ENCODE results near the gene EXOG. TPM values are rescaled to one million over a fixed set of nuclear protein-coding genes. Genes with fewer than 3 reads are reported as not detected.

Gene EXOG
- total RNA-seq, 1 donor from 2014 or later, result 18.9 TPM

DNA sequence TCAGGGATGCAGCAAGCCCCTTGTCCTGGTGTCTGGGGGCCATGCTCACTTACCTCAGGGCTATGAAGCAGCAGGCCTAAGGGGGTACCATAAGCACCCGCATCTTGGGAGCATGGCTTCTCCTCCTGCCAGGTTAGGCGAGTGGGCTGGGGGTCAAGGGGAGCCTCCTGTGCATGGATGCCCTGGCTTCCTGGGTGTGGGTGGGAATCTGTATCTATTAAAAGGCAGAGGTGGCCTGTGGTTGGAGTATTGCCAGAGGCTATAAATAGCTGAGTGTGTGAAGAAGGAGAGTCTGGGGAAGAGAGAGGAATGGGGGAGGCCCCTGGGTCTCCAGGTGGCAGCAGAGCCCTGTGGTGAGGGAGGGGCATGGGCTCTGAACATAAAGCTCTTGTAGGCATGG is 22.9 kb upstream of the EXOG start:
- no peak for DNase-seq

DNA sequence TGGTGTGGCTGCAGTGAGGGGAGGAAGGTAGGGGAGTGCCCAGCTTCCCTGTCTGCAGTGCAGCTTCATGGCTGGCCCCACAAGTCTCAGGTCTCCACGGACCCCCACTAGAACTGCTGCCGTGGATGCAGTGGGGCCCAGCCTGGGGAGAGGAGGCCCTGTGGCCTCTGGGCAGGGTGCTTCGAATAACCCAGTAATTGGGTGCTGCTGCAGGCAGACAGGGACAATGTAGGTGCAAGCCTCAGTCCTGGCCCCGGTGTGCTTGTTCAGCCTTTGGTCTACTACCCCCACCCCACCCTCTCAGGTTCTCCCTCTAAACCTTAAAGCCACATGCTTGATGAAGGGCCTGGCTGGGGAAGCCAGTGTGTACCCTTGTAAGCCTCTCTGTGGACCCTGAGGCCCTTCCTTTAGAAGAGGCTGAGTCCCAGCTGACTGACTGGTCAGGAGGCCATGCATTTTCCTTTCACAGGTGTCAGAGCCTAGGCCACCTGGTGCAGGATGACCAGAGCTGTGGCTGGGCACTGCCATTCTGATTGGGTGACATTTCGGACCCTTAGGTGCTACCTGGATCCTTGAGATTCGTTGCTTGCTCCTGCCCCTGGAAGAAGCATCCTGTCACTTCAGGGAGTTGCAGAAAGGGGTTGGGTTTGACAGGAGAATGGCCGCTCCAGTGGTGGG is 21.1 kb upstream of the EXOG start:
- DNase-seq, result no peak

DNA sequence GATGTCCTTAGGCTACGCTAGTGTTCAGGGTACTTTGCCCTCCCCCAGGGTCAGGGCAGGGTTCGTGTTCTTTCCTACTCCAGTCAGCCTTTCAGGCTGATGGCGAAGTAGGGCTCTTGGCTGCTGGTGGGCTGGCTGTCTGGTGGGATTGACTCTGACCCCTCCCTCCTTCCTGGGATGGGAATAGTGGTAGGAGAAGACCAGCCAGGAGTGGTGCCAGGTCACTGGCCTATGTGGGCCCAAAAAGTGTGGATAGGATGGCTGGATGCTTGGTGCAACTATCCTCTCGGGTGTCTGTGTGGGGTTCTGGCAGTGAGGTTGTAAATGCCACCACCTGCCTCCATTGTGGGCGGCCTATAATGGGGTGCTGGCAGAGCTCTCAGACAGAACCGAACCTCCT is 20.4 kb upstream of the EXOG start:
- DNase-seq, result no peak

DNA sequence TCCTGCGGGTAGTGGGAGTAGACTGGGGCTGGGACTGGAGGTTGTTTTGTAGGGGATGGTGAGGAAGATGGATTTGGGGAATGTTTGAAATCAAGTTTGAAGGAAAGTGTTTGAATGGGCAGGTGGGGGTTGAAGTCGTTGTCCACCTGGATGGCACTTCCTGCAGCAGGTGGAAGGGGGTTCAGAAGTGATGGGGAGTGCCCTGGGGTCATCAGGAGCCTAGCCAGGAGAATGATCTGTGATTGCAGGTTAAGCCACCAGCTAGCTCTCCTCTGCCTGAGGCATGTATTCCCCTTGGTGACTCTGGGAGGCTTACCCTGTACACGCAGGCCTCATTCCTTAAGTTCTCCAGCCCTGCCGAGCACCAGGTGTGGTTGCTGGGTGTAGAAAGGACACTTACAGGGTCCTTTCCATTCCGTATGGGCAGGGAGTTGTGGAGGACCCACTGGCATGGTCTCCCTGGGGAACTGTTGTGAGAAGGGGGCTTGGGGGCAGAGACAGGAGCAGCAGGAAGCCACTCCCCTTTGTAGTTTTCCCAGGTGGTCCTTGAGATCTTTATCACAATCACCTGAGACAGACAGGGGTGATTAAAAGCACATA is 19.9 kb upstream of the EXOG start:
- DNase-seq, result no peak

DNA sequence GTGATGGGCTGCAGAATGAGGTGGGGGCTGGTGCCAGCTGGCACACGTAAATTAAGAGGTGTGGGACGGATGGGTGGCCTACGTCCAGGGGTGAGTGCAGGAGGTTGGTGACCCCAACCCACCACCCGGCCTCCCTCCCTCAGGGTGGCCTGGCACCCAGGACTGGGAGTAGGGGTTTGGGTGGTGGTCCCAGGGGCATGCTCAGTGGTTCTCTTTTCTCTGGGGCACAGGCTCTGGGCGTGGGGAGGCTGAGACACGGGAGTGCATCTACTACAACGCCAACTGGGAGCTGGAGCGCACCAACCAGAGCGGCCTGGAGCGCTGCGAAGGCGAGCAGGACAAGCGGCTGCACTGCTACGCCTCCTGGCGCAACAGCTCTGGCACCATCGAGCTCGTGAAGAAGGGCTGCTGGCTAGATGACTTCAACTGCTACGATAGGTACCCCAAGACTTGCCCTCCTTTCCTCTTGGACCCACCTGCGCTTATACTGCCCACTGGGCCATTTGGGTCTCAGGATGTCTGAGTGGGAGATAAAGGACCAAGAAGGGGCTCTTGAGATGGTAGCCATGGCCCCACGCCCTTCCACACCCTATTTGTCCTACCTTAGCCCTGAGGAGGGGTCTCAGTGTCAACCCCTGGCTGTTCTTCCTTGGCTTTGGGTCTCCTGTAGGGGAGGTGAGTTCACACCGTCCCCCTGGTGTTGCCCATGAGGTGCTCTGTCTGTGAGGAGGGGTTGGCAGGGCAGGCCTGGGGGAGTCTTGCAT is 18.9 kb upstream of the EXOG start:
- DNase-seq, result no peak

DNA sequence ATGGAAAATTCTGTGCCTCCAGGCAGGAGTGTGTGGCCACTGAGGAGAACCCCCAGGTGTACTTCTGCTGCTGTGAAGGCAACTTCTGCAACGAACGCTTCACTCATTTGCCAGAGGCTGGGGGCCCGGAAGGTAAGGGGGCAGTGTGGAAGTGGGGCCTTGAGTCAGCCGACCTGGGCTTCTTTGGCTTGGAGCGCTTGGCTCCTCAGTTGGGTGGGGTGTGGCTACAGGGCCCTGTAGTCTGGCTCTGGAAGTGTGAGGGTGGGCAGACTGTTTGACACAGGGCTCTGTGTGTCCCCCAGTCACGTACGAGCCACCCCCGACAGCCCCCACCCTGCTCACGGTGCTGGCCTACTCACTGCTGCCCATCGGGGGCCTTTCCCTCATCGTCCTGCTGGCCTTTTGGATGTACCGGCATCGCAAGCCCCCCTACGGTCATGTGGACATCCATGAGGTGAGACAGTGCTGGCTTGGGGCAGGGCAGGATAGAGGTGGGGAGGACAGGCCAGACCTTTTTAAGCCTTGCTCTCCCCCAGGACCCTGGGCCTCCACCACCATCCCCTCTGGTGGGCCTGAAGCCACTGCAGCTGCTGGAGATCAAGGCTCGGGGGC is 18.2 kb upstream of the EXOG start:
- no peak for DNase-seq

DNA sequence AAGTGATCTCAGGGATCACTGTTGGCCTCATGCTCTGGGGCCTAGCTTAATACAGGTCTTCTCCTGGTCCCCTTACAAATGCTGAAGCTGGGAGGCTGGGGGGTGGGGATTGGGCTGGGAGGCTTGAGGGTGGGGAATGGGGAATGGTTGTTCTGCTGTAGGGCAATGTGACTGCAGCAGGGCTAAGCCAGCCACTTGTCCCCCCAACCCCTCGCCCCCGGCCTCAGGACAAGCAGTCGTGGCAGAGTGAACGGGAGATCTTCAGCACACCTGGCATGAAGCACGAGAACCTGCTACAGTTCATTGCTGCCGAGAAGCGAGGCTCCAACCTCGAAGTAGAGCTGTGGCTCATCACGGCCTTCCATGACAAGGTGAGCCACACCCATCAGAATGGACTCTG is 17.2 kb upstream of the EXOG start:
- no peak for DNase-seq

DNA sequence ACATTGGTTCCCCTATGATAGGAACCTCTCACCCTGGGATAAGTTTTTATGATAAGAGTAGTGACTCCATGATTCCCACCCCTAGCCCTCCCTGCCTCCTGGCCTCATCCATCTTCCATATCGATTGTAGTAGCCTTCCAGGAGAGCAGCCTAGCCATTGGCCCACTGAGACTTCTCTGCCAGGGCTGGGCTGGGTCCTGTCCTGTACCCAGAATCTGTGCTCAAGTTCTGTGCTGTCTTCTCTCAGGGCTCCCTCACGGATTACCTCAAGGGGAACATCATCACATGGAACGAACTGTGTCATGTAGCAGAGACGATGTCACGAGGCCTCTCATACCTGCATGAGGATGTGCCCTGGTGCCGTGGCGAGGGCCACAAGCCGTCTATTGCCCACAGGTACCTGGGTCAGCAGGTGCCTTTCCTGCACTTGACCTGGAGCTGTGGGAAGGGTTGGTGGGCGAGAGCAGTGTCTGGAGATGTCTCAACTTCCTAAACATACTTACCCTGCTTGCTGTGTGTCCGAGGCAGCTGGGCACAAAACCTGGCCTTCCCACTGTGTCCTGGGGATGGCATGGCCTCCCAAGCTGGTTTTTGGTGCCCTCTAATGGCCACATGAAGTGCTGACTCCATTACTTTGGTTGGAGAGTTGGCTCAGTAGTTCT is 16.6 kb upstream of the EXOG start:
- DNase-seq, result peak; percentile 32

DNA sequence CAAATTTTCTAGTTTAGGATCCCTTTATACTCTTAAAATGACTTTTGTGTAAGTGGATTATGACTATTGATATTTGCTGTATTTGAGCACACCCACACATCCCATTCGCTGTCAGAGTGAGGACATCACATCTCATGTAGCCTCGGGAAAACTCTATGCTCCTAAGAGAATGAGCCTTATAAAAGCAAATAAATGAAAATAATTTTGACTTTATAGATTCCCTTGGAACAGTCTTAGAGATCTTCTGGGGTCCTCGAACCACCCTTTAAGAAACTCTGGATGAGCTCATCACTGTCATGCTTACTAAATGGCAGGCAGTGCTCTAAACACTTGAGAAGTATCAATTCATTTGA is 16.1 kb upstream of the EXOG start:
- no peak for DNase-seq

DNA sequence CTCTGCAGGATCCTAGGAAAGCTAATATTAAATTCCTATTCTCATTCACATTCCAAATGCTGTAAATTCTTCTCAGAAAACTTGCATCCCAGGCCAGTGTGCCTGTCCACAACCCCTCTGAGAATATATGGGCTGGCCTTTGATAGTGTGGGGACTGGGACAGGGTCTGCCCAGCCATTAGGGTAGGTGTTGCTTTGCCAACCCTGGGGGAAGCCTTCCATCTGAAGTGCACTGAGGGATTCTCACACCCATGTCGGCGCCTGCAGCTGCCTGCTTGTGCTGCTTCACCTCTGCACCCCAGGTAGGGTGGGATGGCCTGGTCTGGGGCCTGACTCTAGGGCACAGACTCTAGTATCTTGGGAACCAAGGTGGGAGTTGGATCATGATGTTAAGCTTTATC is 15.2 kb upstream of the EXOG start:
- DNase-seq, result no peak

DNA sequence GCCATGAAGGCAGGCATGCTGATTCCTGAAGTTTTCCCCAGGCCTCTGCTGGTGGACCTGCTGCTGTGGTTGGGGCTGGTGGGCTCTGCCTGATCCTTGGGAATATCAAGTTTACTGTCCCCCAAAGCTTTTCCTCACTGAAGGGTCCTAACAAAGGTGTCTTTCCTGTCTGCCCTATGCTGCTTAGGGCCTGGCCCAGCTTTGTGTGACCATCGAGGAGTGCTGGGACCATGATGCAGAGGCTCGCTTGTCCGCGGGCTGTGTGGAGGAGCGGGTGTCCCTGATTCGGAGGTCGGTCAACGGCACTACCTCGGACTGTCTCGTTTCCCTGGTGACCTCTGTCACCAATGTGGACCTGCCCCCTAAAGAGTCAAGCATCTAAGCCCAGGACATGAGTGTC is 13.2 kb upstream of the EXOG start:
- DNase-seq, result no peak

DNA sequence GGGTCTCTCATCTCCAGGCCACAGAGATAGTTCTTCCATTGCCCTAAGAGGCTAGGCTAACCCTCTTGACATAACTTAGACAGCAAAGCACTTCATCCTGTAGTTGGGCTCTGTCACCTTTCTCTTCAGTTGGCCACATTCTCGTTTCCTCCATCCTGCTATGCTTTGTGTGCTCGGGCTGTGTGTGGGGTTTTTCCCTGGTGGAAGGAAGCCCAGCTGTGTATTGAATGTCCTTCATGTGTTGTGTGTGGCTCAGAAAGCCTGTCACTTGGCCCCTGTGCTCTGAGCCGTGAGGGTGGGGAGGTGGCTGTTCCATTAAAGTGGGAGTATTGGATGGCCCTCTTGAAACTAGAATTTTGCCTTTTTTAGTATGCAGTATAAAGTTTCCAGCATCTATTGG is 8.8 kb upstream of the EXOG start:
- DNase-seq, result no peak

DNA sequence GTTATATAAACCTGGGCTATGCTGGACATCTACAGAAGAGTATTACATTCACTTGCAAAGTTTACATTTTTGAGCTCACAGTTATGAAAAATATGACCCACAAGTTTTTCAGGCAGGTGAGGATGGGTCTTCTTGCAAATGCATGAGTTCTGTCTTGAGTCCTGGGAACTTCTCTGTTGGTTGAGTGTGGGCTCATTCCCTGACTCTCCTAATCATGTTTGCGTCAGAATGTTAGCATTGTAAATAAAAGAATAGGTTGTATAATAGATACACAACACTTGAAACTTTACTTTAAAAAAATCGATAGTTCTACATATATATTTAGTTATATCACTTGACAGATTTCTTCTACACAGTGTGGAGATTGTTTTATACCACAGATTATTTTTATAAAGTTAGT is 7.2 kb upstream of the EXOG start:
- no peak for DNase-seq

DNA sequence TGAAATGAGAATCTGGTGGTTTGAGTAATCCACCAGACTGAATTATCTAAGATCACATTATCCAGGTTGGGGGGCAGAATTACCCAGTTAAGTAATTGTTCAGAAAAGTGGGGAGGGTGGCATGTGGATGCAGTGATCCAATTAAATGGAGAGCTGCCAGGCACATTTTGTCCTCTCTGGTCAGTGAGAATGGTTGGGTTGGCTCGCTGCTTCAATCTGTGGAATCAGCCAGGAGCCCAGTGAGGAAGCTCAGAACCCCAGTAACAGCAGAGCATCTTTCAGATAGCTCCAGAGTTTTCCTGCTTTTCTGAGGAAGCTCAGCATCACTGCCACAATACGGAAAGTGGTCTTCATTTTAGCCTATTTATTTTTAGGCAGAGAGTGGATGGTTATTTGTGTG is 6.4 kb upstream of the EXOG start:
- DNase-seq, result no peak

DNA sequence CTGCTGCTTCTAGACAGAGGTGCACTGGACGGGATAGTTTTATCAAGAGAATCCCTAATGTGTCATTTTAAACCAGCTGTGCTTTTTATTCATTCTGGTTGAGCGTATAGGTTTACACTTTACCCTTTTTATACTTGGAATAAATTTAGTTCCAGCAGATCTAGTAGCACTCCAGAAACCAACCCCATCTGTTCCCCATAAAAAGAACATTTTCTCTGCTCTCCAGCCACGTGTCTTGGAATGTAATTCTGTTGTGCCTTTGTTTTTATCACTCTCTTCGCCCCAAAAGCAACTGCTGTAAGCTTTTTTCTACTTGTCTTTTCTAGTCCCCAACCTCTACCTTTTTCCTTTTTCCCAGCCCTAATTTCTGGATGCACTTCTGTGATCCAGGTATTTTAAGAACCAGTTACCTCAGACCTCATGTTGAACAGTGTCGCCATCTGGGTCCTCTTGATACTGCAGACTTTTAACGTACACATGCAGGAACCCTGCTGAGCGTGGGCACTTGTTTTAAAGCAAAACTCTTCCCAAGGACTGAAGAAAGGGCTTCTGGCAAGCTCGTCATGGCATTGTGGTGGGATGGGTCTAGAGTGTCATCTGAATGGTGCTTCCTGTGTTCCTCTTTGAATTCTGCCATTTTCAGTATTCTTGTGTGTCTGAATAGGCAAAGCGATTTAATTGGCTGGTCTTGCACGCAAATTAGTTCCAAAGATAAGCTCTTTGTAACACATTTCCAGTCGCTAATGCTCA is 5.7 kb upstream of the EXOG start:
- DNase-seq, result no peak

DNA sequence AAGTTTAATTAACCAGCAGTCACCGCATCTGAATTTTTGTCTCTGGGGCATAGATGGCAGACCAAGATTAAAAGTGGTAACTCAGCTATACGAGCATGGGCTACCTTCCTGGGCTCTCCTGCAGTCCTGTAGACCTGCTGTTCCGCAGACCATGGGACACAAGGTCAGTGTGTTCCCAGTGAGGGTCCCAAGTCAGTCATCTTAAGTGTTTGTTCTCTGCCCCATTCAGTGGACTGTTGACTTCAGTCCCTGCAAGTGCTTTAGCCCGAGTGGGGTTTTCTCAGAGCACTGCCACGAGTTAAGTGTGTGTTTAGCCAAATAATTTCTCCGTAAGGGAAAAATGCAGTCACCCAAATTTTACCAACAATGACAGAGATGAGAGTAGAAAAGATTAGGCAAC is 4.9 kb upstream of the EXOG start:
- DNase-seq, result no peak

DNA sequence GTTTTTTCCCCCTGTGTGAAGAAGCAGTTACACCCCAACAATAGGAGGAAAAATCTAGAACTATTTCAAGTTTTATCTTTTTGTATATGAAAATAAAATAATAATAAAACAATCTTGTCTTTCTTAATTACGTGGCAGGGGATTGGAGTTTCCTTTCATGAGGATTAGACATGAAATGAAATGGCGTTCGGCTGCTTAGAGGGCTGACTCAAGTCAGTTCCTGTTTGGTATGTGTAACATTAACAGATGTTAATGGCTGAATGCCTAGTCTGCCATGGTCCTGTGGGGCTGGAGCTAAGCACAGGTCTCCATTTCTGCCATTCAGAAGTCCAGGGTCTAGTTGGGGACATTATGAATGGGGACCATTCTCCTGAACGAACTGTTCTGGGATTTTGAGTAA is 3.1 kb upstream of the EXOG start:
- no peak for DNase-seq

DNA sequence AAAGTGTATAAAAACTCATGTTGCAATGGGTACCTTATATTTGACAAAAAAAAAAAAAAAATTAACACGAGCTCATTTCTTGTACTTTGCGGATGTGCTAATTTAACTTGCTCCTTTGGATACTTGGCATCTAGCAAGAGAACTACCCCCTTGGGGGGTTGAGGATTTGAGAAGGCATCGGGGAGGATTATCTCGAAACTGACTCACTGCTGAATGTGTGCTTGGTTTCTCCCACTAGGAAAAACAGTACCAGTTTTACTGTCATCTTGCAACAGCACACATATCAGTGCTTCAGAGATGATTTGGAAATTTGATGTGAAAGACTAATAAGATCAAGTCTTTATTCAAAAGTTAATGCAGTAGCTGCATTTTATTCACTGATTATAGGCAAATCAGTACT is 891 bp downstream of the EXOG start:
- DNase-seq, result no peak

DNA sequence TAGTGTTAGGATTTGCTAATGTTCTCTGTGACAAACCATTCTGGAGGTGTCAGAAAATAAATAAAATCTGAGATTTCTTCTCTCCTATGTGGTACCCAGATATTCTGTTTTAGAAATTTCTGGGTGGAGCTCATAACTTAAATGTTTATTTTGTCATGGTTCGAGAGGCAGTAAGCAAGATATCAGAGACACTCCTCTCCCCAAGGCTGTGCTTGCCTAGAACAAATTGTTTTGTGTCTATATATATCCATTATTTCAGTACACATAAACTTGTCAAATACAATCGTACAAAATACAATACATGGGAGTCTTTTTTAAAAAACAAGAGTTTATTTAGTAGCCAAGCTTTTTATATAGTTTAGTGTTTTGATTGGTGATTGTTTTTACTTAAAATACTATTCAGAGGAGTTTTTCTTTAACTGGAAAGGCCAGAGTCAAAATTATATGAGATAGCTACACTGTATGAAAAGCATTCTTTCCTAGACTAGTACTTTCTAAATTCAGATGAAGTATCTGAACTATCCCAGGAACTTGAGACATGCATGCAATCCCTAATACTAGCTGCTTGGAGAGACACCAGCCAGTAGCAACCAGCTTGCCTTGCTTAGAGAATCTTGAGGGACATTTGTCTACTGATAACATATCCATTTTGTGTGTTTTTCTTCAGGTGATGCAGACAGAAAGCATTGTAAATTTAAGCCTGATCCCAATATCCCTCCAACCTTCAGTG is 4.7 kb downstream of the EXOG start:
- no peak for DNase-seq

DNA sequence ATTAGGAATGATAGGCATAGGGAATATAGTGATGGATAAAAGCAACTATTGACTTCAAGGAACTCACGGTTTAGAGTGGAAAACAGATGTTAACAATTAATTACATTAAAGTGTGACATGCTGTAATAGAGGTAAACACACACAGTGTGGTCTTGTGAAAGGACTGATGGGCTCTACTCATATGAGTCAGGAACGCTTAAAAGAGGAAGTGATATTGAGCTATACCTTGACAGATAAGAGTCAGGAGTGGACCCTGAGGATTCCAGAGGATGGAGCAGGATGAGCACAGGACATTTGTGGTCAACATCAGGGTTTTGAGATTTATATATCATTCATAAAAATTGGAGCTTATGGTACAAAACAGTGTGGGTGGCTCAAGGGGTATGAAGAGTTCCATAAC is 11.0 kb downstream of the EXOG start:
- no peak for DNase-seq

DNA sequence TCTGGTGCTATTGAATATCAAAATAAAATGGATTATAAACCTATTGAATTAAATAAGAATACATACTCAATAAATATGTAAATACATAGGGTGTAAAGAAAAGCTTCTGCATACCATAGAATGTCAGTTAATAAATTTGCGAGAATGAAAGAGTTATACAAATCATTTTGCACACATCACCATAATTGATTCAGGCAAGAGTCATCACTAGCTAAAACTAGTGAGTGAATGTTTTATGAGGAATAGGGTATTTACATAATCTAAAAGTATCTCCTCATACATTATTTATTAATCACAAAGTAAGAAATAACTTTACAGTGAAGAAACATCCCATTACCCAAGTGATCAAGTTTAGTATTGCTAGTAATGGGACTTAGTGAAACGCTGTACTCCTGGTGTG is 13.6 kb downstream of the EXOG start:
- no peak for DNase-seq

DNA sequence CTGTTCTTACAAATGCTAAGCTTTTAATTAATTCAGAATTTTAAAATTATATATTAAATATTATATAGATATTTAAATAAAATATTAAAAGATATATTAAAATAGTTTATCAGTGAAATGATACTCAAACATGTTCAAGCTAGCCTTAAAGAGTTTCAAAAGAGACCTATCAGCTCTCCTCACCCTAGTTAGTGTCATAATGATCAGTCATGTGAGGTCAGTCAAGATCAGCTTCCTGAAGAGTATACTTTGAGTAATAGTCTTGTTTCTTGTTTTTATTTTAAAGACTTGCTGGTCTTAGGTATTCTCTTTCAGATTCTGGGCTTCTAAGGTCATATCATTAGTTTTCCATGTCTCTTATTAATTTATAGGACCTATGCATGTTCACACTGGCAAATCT is 14.5 kb downstream of the EXOG start:
- no peak for DNase-seq

Data from occipital lobe (tissue), 2 donors.